BJ (cell line): Measurements from ENCODE around the gene ARHGEF1. TPM values are rescaled to one million over a fixed set of nuclear protein-coding genes. Genes with fewer than 3 reads are reported as not detected.
"Not testable (repeated sequence)": the region's sequence is repeated elsewhere in the genome, so short reads cannot be mapped to it uniquely, and the experiment has no call there.

ENCODE experiments used
- CTCF ChIA-PET: fragments of 350-600 bp; formaldehyde crosslinking; extraction: SDS; loops from one replicate; lab custom pipeline; 2021; ENCODE audit warnings: antibody characterized with exemption, inconsistent platforms; lab: Yijun Ruan, JAX
- POLR2A ChIA-PET: fragments of 300-600 bp; sonication (Branson Sonifier 250); formaldehyde crosslinking; extraction: SDS; loops from one replicate; lab custom pipeline; 2021; ENCODE audit warnings: antibody characterized with exemption; lab: Charles Lee
- DNase-seq: peaks from one replicate; pipeline ENCODE4 v3.0.0-alpha.2; 2011; ENCODE audit warnings: low read depth
- H3K27me3 ChIP-seq: 2 replicates; pipeline ENCODE4 v1.6.0; 2011; ENCODE audit warnings: low read length; ENCODE audit not compliant: control insufficient read depth, insufficient read depth
- H3K36me3 ChIP-seq: 2 replicates; pipeline ENCODE4 v1.5.1; 2011; ENCODE audit warnings: low read length; ENCODE audit not compliant: control insufficient read depth, insufficient read depth
- H3K4me3 ChIP-seq: 2 replicates; pipeline ENCODE4 v1.5.1; 2011; ENCODE audit warnings: low read depth, mild to moderate bottlenecking, control low read depth, low read length
- CTCF ChIP-seq: IDR thresholded peaks from 2 replicates; pipeline ENCODE4 v1.5.1; 2011; ENCODE audit warnings: low read depth, mild to moderate bottlenecking, control low read depth, inconsistent platforms, low read length, moderate library complexity; ENCODE audit not compliant: insufficient read depth
- polyA plus RNA-seq: library from polyadenylated mRNA; depleted of rRNA; stranded (reverse); fragments of >200 nt; gene quantifications from 2 replicates; pipeline ENCODE4 v1.2.3, GENCODE V29; 2011

ARHGEF1 gene
- polyA plus RNA-seq, 1 experiment, result 41.0 TPM

GRCh38 chr19:41871573-41872383 lies 11.2 kb upstream of the ARHGEF1 start:
- Histone ChIP-seq H3K4me3 (no peak overlapping the region), H3K27me3 (no peaks in the 10 kb centered on the region), H3K36me3 (peaks cover 32% of the 10 kb centered on the region)
- DNase-seq, result no peak
- ChIA-PET POLR2A (interaction anchor here (1.2 kb wide), 1 partner anchor 11 kb away, joined by 4 read pairs; no protein-coding TSS in a partner anchor), CTCF (interaction anchor here (0.9 to 1.9 kb wide), 6 partner anchors 7 to 87 kb away, joined by 3 to 8 read pairs (median 4); partner anchors contain the start of gene RABAC1)
- TF ChIP-seq CTCF, result no peak

GRCh38 chr19:41872384-41872774 lies 10.6 kb upstream of the ARHGEF1 start:
- Histone ChIP-seq H3K36me3 (peaks cover 30% of the 10 kb centered on the region), H3K4me3 (no peak overlapping the region), H3K27me3 (no peaks in the 10 kb centered on the region)
- DNase-seq, result no peak
- no peak for TF ChIP-seq CTCF
- CTCF ChIA-PET, result interaction anchor here (0.8 to 2.0 kb wide), 10 partner anchors 7 to 86 kb away, joined by 3 to 11 read pairs (median 6); partner anchors contain the start of gene RABAC1
- POLR2A ChIA-PET, result interaction anchor here (1.2 kb wide), 1 partner anchor 12 kb away, joined by 4 read pairs; no protein-coding TSS in a partner anchor

GRCh38 chr19:41872775-41873647 lies 10.0 kb upstream of the ARHGEF1 start:
- Histone ChIP-seq H3K36me3 (peaks cover 28% of the 10 kb centered on the region), H3K27me3 (no peaks in the 10 kb centered on the region), H3K4me3 (no peak overlapping the region)
- no peak for DNase-seq
- ChIA-PET CTCF (interaction anchor here (0.6 to 2.0 kb wide), 16 partner anchors 8 to 343 kb away, joined by 3 to 11 read pairs (median 5); partner anchors contain the start of genes ARHGEF1, RABAC1 and RPS19), POLR2A (interaction anchor here (1.2 kb wide), 1 partner anchor 12 kb away, joined by 4 read pairs; no protein-coding TSS in a partner anchor)
- peak; percentile 76 for TF ChIP-seq CTCF

- CTCF ChIA-PET, DNase-seq, H3K27me3 ChIP-seq, H3K4me3 ChIP-seq, POLR2A ChIA-PET: not testable (repeated sequence)
- H3K36me3 ChIP-seq, result peaks cover 10% of the 10 kb centered on the region
Observed at GRCh38 chr19:41875973-41876372, 7.0 kb upstream of the ARHGEF1 start.

- Histone ChIP-seq H3K27me3 (no peaks in the 10 kb centered on the region), H3K4me3 (no peak within 1 kb of the TSS), H3K36me3 (peaks cover under 1% of the 10 kb centered on the region)
- DNase-seq, result no peak
- ChIA-PET CTCF (no interaction called here), POLR2A (no interaction called here)
- TF ChIP-seq CTCF, result no peak
Observed at GRCh38 chr19:41876847-41877832, 5.8 kb upstream of the ARHGEF1 start, which contains the start of gene CD79A. Gene CD79A (plus strand): TSS chr19:41877279. CDS start chr19:41877305, 26 bp downstream.
